A673 (cell line): ENCODE data around the gene CASKIN2.

Experiments
- CTCF ChIP-seq: fragments of 300-800, 200-600 bp; sonication (generic); conservative IDR thresholded peaks from 2 replicates; pipeline ENCODE4 v1.5.1; 2017; ENCODE audit warnings: low read depth, mild to moderate bottlenecking, antibody characterized with exemption, low read length, moderate library complexity, mixed read lengths
- EZH2 ChIP-seq: fragments of 200-600 bp; sonication (generic); IDR thresholded peaks from 2 replicates; pipeline ENCODE4 v1.6.1; 2017; ENCODE audit warnings: borderline replicate concordance, low read depth, mild to moderate bottlenecking, mixed read lengths, antibody characterized with exemption, low read length; ENCODE audit not compliant: poor library complexity, severe bottlenecking

- TF ChIP-seq CTCF, result no peak
- TF ChIP-seq EZH2, result no peak
Observed at GRCh38 chr17:75514919-75515495, 330 bp downstream of the CASKIN2 start.
